Ascending aorta (tissue), 2 donors: ENCODE results near the gene PRRC2A. TPM values are rescaled to one million over a fixed set of nuclear protein-coding genes. Genes with fewer than 3 reads are reported as not detected.

Experiments used
- DNase-seq, 2 donors: peaks; one replicate each; pipeline ENCODE4 v3.0.0-alpha.2; 2019; ENCODE audit warnings: low spot score in 2 of 2
- H3K27ac ChIP-seq, 2 donors: fragments of 200-600 bp; sonication (generic); one replicate each; pipeline ENCODE4 v1.5.1; 2016 to 2017; ENCODE audit warnings: mild to moderate bottlenecking in 1 of 2
- H3K27me3 ChIP-seq: fragments of 200-600 bp; sonication (generic); one replicate; pipeline ENCODE4 v1.5.1; 2017
- H3K36me3 ChIP-seq, 2 donors: fragments of 200-600 bp; sonication (generic); one replicate each; pipeline ENCODE4 v1.5.1; 2016
- H3K4me1 ChIP-seq, 2 donors: fragments of 200-600 bp; sonication (generic); one replicate each; pipeline ENCODE4 v1.5.1; 2016 to 2017; ENCODE audit warnings: mild to moderate bottlenecking in 1 of 2
- H3K4me3 ChIP-seq, 2 donors: fragments of 200-600 bp; sonication (generic); one replicate each; pipeline ENCODE4 v1.5.1; 2016 to 2017; ENCODE audit warnings: mild to moderate bottlenecking in 1 of 2
- H3K9me3 ChIP-seq, 2 donors: fragments of 200-600 bp; sonication (generic); one replicate each; pipeline ENCODE4 v1.5.1; 2016
- CTCF ChIP-seq, 3 experiments: fragments of 200-600 bp in 2 of 3; fragments of 450-650 bp in 1 of 3; sonication (generic) in 2 of 3; IDR thresholded peaks; one replicate each; pipeline ENCODE4 v1.5.1; 2016 to 2019; ENCODE audit warnings: antibody characterized with exemption in 3 of 3, mild to moderate bottlenecking in 1 of 3, moderate library complexity in 1 of 3
- intact Hi-C: fragments of 100-400 bp; cut with DNase I; formaldehyde crosslinking; loops from one replicate; pipeline ENCODE4 v1.15.1; 2023
- total RNA-seq: library from RNA; depleted of rRNA; stranded (reverse); fragments of >200 nt; gene quantifications from one replicate; pipeline ENCODE4 v1.1.0, GENCODE V29; 2016

Gene PRRC2A
- total RNA-seq, 1 donor from 2014 or later: 171 TPM

- no peaks in the 10 kb centered on the region for H3K4me1 ChIP-seq
- peaks cover 97 to 100% of the 10 kb centered on the region in 2 donors for H3K36me3 ChIP-seq
- intact Hi-C loops: no loop called here
- TF ChIP-seq CTCF (IDR thresholded peaks at IDR 0.05): no peak
- H3K27ac ChIP-seq: no peak overlapping the region
- H3K27me3 ChIP-seq: no peaks in the 10 kb centered on the region
- no peak for DNase-seq
- H3K4me3 ChIP-seq: no peak overlapping the region
- H3K9me3 ChIP-seq: no peaks in the 10 kb centered on the region
These were observed 11.3 kb downstream of the PRRC2A start for GRCh38 chr6:31631681-31632278.

GRCh38 chr6:31632279-31632946 is 11.9 kb downstream of the PRRC2A start:
- H3K36me3 ChIP-seq: peaks cover 97 to 100% of the 10 kb centered on the region in 2 donors
- H3K4me3 ChIP-seq: no peak overlapping the region
- TF ChIP-seq CTCF (IDR thresholded peaks at IDR 0.05): no peak
- no peaks in the 10 kb centered on the region for H3K27me3 ChIP-seq
- intact Hi-C loops: no loop called here
- no peaks in the 10 kb centered on the region for H3K4me1 ChIP-seq
- H3K27ac ChIP-seq: no peak overlapping the region
- no peaks in the 10 kb centered on the region for H3K9me3 ChIP-seq
- no peak for DNase-seq

DNA sequence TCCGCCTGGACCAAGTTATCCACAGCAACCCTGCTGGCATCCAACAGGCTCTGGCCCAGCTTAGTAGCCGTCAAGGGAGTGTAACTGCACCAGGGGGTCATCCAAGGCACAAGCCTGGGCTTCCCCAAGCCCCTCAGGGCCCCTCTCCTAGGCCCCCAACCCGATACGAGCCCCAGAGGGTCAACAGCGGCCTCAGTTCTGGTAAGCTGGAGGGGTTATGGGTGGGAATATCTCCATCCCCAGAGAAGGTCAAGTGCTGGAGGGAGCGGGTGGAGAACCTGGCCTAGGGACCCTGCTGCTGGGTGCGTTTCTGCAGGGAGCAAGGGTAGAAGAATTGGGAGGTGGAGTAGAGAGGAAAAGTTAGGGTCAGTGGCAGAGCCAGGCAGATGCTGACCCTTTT is 12.9 kb downstream of the PRRC2A start:
- H3K4me1 ChIP-seq: no peaks in the 10 kb centered on the region
- no peak overlapping the region for H3K4me3 ChIP-seq
- intact Hi-C loops: no loop called here
- TF ChIP-seq CTCF (IDR thresholded peaks at IDR 0.05): no peak
- H3K9me3 ChIP-seq: no peaks in the 10 kb centered on the region
- no peak overlapping the region for H3K27ac ChIP-seq
- H3K27me3 ChIP-seq: no peaks in the 10 kb centered on the region
- DNase-seq: no peak
- H3K36me3 ChIP-seq: peaks cover 94 to 99% of the 10 kb centered on the region in 2 donors

DNA sequence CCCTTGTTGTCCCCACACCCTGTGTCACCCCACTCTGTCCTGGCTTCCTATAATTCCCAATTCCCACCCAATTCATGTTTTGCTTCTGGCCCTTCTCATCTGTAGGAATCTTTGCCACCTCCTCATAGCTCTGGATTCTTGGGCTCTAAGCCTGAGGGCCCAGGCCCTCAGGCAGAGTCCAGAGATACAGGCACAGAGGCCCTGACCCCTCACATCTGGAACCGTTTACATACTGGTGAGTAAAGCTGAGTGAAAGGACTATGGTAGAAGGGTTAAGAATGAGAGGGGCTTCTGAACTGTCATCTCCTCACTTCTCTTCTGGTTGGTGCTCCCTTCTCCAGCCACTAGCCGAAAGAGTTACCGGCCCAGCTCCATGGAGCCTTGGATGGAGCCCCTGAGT is 13.6 kb downstream of the PRRC2A start:
- H3K36me3 ChIP-seq: peaks cover 90 to 99% of the 10 kb centered on the region in 2 donors
- H3K27ac ChIP-seq: no peak overlapping the region
- DNase-seq: no peak
- TF ChIP-seq CTCF (IDR thresholded peaks at IDR 0.05): no peak
- H3K4me1 ChIP-seq: no peaks in the 10 kb centered on the region
- no peak overlapping the region for H3K4me3 ChIP-seq
- intact Hi-C loops: no loop called here
- no peaks in the 10 kb centered on the region for H3K9me3 ChIP-seq
- H3K27me3 ChIP-seq: no peaks in the 10 kb centered on the region

- Histone ChIP-seq H3K27ac (no peak overlapping the region), H3K9me3 (no peaks in the 10 kb centered on the region), H3K4me3 (no peak overlapping the region), H3K36me3 (peaks cover 88 to 99% of the 10 kb centered on the region in 2 donors), H3K27me3 (no peaks in the 10 kb centered on the region), H3K4me1 (no peaks in the 10 kb centered on the region)
- intact Hi-C loops: no loop called here
- DNase-seq: no peak
- TF ChIP-seq CTCF (IDR thresholded peaks at IDR 0.05): no peak
These were observed 14.6 kb downstream of the PRRC2A start for GRCh38 chr6:31634969-31635575.
